ENCODE results near the gene OGFR.

The OGFR gene

GRCh38 chr20:62827311-62828038, 22.8 kb downstream of the OGFR start:
- DNase-seq: no peak

DNA sequence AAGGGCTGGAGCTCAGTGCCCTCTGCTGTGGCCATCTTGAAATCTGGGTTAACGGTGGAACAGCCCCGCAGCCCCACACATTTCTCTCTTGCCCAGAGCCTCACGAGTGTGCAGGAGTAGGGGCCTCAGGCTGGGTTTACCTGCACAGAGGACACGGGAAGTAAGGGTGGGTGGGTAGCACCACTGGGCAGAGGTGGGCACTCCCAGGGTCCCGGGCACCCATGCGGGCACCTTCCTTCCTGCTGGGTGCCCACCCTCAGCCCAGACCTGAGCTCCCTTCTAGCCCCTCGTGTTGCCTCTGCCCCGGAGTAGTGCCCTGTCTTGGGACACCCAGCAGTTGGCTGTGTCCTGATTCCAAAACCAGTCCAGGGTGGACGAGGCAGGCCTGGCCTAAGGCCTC, 23.4 kb downstream of the OGFR start:
- no peak for DNase-seq

DNA sequence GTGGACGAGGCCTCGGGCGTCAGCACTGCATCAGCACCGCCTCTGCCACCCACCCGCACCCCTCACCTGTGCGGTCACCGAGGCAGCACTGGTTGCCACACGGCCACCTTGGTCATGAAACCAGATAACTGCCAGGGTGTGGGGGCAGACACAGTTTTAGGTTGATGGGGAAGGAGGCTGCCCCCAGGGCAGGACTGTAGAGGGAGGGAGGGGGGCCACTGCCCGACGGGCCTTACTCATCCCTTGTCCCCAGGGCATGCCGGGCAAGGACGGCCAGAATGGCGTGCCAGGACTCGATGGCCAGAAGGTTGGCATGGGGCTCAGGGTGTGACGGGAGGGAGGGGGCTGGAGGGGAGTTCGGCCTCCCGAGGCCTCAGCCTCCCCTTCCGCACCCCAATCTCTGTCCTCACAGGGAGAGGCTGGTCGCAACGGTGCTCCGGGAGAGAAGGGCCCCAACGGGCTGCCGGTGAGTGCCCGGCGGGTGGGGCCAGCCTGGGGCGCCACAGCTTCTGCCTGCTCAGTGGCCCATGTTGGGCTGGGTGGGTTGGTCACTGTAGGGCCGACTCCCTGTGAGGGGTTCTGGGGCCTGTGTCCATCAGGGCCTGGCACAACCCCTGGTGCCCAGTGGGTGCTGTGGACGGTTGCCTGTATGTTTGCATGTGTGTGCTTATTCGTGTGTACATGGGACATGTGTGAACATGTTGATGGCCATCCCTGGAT, 24.0 kb downstream of the OGFR start:
- DNase-seq: no peak

DNA sequence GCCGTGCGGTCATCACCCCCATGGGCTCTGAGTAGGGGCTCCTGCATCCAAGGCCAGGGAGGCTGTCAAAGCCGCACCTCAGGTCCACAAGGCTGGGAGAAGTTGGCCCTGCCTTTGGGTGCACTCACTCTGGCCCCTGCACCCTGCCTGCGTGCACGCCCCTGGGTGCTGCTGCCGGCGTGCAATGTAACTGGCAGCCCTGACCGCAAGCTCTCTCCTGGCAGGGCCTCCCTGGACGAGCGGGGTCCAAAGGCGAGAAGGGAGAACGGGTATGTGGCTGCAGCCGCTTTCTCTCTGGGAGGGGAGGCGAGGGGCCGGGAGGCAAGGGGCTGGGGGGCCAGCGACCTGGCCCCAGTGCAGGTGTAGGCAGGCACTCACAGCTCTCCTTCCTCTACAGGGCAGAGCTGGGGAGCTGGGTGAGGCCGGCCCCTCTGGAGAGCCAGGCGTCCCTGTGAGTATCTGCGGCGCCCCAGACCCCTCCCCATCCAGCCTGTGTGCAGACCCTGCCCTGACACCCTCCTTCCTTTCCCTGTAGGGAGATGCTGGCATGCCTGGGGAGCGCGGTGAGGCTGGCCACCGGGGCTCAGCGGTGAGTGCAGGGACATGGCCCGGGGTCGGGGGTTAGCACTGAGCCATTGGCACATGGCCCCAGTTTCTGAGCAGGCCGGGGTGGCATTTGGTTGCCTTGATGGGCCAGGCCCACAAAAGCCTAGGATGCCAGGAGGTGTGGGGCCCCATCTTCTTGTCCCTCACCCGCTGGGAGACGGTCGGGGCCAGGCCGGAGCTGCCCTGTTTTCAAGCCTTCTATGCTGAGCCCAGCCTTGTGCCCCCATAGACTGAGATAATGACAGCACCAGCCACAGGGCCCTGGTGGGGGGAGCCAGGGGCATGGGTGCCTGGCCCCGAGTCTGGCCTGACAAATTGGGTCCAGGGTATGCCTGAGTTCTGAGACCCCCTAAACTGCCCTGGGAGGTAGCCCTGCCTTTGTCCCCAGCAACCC, 24.9 kb downstream of the OGFR start:
- no peak for DNase-seq

DNA sequence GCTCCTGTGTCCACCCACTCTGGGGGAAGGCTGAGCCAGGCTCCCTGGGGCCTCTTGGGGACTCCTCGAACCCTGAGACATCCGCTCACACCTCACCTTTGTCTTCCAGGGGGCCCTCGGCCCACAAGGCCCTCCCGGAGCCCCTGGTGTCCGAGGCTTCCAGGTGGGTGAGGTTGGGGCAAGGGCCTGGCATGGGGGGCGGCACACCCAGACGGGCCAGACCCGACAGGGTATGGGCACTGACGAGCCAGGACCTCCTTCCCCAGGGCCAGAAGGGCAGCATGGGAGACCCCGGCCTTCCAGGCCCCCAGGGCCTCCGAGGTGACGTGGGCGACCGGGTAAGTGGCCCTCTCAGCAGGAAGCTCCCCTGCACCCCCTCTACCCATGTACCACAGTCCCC, 25.6 kb downstream of the OGFR start:
- no peak for DNase-seq

- no peak for DNase-seq
Measured at GRCh38 chr20:62830821-62831220, 26.2 kb downstream of the OGFR start.

DNA sequence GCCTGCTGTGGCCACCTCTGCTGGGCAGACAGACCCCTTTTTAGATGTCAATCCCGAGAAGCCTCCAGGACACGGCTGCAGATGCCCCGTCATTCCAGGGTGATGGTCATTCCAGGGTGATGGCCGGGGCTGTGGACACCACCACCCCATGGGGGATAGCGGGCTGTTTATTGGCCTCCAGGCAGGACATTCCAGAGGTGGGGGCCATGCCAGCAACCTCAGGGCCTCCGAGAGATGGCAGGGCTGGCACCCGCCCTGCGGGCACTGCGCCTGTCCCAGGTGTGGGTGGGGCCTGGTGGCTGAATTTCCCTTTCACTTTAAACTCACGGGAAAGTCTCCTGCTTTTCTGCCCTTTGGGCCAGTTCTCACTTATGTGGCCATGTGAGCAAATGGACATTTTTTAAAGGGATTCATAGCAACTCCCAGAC, 26.7 kb downstream of the OGFR start:
- DNase-seq: no peak

DNA sequence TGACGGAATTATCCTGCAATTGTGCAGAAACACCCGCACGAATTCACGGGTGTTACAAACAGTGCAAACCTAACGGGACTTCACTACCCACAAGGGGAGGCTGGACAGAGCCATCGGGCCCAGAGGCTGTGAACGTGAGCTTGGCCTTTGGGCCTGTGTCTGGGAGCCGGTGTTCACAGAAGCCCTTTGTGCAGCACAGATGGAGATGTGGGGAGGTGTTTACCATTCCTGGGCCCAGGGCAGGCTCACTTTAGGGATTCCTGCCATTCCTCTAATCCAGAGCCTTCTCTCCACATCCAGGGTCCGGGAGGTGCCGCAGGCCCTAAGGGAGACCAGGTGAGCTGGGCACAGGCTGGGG, 27.2 kb downstream of the OGFR start:
- no peak for DNase-seq

DNA sequence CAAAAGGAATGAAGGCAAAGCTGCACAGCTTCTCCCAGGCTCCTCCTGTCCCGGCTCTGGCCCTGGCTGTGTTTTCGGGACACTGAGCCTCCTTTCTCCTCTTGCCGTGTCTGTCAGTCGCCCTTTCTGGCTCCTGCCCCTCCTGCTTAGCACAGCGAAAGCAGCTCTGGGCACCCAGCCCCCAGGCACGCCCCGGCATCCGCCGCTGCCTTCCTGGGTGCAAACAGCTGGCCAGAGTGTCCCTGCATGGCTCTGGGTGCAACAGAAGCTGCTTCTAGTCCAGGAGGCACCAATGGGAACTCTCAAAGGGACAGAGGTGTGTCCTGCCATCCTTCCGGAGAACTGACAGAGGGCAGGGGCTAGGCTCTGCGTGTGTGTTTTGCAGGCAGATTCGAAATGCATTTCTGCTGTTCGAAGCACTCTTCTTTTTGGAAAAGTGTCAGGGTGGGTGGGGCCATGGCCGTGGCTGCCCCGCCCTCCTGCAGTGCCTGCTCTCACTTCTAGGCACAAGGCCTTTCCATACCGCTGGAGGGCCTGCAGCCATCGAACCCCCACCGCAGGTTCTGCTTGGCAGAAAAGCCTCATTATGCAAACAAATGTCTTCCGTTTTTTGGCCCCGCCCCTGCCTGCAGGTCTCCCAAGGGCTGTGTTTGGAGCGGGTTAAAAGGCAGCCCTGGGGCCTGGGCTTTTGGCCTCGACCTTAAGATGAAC, 27.7 kb downstream of the OGFR start:
- peak; percentile 16 for DNase-seq

- DNase-seq: no peak
Measured at GRCh38 chr20:62832951-62833391, 28.3 kb downstream of the OGFR start.

DNA sequence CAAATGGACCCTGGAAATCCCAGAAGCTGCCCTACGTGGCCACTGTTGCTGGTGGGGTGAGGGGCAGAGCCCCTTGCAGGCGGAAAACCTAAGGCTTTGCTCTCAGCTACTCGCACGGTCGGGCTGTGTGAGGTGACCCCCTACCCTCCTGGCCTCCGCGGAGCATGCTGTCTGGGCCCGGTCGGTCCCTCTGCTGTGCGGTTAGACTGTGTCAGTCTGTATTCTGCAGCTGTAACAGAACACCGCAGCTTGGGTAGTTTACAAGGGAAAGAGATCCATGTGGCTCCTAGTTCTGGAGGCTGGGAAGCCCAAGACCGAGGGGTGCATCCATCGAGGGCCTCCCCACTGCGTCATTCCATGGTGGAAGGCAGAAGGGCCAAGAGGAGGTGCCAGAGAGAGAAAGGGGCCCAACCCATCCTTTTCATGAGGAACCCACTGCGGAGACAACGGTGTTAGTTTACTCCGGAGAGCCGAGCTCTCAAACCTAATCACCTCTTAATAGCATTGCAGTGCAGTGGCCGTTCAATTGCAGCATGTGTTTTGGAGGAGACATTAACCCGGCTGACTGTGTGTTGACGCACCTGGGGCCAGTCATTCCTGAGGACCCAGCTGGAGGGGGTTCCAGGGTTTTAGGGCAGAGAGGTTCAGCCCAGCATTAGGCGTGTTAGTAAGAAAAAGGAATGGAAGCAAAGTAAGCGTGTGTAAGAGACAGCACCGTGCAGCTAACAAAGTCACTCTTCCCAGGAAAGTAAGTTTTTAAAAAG, 30.5 kb downstream of the OGFR start:
- no peak for DNase-seq

- no peak for DNase-seq
Measured at GRCh38 chr20:62835931-62836861, 31.6 kb downstream of the OGFR start.

- no peak for DNase-seq
Measured at GRCh38 chr20:62836967-62837490, 32.4 kb downstream of the OGFR start.

DNA sequence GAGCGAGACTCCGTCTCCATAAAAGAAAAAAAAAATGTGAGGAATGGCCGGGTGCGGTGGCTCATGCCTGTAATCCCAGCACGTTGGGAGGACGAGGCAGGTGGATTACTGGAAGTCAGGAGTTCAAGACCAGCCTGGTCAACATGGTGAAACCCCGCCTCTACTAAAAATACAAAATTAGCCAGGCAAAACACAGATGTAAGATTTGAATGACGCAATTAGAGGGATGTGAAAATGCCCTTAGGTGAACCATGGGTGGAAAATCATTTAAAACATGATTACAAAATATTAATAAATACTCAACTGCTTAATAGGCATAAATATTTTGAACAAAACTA, 33.1 kb downstream of the OGFR start:
- no peak for DNase-seq

GRCh38 chr20:62838128-62838891, 33.7 kb downstream of the OGFR start:
- no peak for DNase-seq

GRCh38 chr20:62839261-62839660, 34.6 kb downstream of the OGFR start:
- no peak for DNase-seq

DNA sequence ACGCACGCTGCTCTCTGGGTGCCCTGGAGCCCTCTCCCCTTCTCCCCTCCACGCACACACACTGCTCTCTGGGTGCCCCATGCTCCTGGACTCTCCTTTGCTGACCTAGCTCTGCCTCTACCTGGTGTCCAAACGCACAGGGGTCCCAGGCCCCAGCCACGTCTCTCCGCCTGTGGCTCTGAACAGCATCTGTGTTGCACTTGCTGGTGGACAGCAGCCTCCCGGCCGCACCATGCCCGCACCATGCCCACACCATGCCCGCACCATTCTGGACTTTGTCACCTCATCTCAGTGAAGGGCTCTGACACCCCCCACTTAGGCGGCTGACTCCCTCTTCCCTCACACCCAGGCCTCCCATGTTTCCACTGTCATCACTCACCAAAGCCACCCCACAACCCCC, 35.2 kb downstream of the OGFR start:
- no peak for DNase-seq

- no peak for DNase-seq
Measured at GRCh38 chr20:62840244-62841197, 35.9 kb downstream of the OGFR start.
